ENCODE data around the gene LPP.

DNA sequence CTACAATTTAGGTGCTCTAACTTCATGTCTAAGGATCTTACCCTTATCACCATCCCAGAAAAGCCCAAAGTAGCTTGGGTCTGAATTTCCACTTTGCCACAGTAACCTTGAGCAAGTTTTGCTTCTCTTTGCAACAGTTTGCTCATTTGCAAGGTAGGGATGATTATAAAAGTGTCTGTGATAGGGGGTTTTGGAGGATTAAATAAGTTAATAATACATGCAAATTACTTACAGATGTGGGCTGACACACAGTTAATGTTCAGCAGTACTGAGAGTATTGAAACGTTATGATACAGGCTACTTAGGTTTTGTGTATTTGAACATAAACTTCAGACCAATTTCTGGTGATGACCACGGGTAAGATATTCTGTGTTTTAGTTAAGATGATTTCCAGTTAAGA is 573.1 kb downstream of the LPP start:
- TF ChIP-seq, protein P1, sequence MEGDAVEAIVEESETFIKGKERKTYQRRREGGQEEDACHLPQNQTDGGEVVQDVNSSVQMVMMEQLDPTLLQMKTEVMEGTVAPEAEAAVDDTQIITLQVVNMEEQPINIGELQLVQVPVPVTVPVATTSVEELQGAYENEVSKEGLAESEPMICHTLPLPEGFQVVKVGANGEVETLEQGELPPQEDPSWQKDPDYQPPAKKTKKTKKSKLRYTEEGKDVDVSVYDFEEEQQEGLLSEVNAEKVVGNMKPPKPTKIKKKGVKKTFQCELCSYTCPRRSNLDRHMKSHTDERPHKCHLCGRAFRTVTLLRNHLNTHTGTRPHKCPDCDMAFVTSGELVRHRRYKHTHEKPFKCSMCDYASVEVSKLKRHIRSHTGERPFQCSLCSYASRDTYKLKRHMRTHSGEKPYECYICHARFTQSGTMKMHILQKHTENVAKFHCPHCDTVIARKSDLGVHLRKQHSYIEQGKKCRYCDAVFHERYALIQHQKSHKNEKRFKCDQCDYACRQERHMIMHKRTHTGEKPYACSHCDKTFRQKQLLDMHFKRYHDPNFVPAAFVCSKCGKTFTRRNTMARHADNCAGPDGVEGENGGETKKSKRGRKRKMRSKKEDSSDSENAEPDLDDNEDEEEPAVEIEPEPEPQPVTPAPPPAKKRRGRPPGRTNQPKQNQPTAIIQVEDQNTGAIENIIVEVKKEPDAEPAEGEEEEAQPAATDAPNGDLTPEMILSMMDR (IDR thresholded peaks at IDR 0.05; ENCODE audit: low read length): no peak
- no peak for TF ChIP-seq EZH2phosphoT487 (IDR thresholded peaks at IDR 0.05; ENCODE audit: low read length)

Measured in MM.1S (cell line).